GM12873 (cell line): Measurements from ENCODE around the gene RNF157.

Source experiments
- TF ChIP-seq, protein P1 (sequence below): IDR thresholded peaks from 2 replicates; pipeline ENCODE4 v1.5.1; 2012; ENCODE audit warnings: low read depth, mild to moderate bottlenecking, moderate library complexity, low read length, control low read depth; ENCODE audit not compliant: insufficient read depth; ENCODE audit errors: missing control alignments

Gene RNF157

DNA sequence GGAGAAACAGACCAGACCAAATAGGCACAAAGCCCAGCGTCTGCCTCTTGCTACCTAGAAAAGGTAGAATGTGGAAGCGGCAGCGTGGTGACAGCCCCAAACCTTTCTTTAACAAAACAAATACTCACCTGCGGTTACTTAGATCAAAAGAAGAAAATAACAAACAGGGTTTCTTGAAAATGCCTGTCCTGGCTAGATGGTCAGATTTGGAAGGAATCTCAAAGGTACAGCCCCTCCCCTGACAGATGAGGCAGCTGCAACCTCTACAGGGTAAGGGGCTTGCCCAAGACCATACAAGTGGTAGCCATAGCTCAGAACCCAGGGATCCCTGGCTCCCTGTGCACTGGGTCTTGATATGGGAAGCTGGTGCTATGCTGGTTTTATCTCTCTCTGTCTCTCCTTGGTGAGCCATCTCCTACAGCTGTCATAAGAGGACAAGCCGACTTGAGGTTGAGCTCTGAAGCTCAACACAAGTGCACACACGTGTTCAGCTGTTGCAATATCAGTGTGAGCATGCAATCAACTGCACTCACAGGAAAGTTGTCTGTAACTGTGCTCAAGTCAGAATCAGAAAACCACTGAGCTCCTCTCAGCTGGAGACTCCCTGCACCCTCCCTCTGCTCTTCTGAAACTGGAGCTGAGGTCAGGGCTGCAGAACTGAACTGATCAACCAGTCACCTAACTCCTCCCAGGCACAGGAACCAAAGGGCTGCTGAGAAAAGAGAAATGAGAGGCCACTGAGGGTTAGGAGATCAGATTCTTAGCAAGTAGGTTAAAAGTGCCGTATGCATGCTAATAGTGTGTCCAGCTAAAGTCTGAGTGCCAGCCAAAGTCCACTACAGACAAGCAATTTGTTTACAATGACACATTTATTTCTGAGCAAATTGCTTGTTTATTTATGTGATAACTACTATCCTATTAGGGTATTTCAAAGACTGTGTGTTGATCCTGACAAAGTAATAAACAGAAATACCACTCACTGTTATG lies 6.1 kb upstream of the RNF157 start:
- TF ChIP-seq, protein P1, sequence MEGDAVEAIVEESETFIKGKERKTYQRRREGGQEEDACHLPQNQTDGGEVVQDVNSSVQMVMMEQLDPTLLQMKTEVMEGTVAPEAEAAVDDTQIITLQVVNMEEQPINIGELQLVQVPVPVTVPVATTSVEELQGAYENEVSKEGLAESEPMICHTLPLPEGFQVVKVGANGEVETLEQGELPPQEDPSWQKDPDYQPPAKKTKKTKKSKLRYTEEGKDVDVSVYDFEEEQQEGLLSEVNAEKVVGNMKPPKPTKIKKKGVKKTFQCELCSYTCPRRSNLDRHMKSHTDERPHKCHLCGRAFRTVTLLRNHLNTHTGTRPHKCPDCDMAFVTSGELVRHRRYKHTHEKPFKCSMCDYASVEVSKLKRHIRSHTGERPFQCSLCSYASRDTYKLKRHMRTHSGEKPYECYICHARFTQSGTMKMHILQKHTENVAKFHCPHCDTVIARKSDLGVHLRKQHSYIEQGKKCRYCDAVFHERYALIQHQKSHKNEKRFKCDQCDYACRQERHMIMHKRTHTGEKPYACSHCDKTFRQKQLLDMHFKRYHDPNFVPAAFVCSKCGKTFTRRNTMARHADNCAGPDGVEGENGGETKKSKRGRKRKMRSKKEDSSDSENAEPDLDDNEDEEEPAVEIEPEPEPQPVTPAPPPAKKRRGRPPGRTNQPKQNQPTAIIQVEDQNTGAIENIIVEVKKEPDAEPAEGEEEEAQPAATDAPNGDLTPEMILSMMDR, result no peak

DNA sequence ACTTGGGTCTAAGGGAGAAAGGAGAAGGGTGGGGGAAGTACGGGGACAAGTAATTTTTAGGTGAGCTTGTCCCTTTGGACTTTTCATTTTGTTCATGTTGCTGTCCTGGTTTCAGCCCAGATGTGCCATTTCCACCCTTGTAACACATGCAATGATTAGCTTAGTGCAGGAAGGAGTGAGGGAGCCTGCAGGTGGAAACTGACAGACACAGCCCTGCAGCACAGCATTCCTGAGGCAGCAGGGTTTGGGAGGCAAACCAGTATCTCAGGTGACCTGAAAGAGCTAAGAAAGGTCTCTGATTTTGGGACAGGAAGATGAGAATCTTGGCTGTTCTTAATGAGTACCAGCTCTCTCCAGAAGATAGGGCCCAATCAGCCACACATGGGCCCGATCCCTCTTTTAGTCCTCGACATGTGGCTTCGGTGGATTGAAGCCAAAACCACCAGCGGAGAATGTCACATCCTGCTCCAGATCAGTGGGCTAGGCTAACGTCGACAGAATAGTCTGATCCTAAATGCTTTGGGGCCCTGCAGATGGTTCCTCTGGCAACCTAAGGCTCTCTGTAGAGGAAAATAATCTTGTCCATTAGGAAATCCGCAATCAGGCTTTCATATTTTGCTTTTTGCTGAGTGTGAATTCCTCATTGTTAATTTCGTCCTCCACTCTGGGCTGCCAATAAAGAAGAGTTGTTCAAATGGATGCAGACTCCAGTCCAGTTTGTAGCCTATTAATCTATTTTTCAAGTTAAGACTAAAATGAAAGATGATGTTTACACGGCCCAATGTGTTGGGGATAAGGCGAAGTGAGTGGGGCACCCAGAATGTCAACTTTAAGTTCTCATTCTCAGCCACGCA lies 3.8 kb upstream of the RNF157 start:
- TF ChIP-seq, protein P1, result no peak

DNA sequence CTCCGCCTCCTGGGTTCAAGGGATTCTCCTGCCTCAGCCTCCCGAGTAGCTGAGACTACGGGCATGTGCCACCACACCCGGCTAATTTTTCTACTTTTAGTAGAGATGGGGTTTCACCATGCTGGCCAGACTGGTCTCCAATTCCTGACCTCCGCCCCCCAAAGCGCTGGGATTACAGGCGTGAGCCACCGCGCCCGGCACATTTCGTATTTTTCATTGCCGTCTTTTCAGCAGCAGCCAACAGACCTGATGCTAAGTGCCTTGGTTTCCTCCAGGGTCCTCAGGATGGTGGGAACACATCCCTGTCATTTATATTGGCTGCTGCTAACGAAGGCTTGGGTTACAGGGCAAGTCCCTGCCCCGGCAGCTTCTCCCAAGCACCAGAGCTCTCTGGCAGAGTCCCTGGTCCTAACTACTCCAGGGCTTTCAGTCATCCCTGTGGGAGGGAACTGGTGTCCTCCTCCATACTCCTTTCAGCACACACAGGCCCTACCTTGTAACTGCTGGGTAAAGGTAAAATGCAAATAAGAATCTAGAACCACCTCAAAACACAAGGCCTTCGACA lies 1.5 kb upstream of the RNF157 start:
- TF ChIP-seq, protein P1, result no peak

DNA sequence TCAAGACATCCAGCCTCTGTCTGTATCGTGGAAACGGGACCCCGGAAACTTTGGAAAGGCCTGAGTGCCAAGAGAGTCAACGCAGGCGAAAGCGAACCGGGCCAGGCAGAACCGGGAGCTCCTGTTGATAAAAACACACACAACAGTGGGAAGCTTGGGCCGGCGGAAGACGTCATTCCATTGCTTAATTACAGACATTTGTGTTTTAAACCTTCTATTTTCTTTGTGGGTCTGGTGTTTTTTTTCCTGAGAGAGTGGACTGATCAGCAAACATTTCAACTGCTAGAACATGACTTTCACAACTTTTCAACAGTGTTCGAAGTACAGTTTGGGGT lies 878 bp upstream of the RNF157 start:
- TF ChIP-seq, protein P1, result no peak

DNA sequence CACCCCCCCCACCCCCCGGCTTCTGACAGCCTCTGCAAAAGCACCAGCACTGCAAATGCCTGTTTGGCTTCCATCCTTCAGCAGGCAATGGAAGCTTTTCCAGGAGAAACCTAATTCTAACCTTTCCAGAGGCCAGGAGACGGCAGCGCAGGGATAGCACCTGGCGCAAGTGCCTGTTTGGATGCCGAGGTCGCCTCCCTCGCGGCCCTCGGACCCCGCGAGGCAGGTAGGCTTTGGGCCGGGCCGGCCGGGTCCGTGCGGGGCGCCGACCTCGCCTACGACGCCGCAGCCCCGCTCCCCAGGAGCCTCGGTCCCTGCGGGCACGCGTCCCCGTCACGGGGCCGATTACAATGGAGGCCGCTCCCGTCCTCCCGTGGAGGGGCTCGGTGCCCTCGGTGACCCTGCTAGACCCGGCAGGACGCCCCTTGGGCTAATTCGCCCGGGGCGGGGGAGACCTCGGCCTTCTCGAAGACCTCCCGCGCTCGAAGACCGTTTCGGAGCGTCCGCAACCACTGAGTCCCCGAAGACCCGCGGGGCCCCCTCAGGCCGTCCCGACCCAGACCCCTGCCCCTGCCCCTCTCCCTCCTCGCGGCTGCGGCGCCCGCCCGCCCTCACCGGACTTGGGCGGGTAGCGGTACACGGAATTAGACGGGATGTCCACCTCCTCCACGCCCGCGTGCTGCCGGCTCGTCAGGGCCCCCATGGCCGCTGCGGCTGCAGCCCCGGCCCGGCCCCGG lies 587 bp downstream of the RNF157 start:
- TF ChIP-seq, protein P1, result no peak

DNA sequence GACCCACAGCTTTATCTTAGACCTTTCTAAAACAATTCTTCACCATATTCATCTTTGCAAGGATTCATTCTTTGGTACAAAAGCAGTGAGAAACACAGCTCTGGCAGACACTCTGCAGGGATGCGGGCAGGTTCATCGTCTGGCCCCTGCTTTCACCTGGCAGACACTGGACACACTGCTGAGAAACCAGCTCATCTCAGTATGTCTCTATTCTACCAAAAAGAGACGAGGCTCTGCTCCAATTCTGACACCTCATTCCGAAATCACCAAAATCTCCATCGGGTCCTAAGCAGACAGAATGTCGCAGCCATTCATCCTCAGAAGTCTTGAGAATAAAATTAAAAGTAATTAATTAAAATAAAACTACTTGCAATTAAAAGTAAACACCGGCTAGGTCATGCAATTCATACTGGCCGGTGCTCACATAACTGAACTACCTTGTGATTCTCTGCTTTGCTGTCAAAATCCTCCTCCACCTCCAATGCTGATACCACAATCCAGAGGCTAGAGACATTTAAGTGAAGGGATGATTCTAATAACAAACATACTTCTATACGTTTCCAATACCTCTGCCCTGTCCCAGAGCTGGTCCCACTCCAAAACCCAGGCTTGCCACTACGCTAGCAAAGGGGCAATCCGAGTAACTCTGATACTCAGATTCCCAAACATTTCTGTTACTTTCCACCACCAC lies 1.3 kb downstream of the RNF157 start:
- TF ChIP-seq, protein P1, result no peak
